ENCODE measurements around the gene CIZ1.
A peak's percentile ranks its signal among the peaks of the same experiment; 100 is the strongest.

CIZ1 gene

DNA sequence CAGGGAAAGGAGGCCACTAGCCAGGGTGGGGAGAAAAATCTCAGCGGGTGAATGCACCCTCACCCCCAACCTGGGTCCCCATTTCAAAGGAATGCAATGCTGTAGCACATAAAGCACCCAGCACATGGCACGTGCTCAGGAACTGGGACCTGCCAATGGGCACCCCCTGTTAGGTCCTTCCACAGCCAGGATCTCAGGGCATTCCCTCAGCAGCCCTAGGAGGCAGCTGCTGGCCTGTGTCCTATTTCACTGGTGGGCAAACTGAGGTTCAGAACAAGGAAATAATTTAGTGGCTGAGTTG, 20.6 kb upstream of the CIZ1 start:
- DNase-seq = no peak

DNA sequence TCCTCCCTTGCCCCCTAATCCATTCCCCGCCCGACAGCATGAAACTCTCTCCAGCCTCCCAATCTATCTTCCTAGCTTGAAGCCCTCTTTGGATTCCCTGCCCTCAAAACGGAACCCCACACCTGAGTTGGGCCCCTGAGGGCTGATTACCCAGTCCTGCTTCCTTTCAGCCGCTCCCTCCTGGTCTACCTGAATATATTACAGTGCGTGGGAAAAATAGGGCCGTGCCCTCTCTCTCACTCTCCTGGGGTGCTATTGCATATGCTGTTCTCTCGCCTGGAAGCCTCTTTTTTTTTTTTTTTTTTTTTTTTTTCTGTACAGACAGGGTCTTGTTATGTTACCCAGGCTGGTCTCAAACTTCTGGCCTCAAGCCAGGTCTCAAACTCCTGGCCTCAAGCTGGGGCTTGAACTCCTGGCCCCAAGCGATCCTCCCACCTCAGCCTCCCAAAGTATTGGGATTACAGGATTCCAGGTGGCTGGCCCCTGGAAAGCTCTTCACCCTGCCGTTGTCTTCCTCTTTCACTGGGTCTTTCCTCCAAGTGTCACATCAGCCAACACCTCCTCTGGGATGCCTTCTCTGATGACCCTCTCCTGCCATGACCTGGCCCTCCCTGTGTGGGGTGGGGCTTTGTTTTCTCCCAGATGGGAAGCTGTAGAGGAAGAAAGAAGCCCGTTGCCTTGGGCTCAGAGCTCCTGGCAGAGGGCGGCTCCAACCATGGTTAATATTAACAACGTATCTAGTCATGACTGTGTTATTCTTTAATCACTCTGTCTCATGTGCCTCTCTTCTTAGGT, 20.0 kb upstream of the CIZ1 start:
- no peak for DNase-seq

DNA sequence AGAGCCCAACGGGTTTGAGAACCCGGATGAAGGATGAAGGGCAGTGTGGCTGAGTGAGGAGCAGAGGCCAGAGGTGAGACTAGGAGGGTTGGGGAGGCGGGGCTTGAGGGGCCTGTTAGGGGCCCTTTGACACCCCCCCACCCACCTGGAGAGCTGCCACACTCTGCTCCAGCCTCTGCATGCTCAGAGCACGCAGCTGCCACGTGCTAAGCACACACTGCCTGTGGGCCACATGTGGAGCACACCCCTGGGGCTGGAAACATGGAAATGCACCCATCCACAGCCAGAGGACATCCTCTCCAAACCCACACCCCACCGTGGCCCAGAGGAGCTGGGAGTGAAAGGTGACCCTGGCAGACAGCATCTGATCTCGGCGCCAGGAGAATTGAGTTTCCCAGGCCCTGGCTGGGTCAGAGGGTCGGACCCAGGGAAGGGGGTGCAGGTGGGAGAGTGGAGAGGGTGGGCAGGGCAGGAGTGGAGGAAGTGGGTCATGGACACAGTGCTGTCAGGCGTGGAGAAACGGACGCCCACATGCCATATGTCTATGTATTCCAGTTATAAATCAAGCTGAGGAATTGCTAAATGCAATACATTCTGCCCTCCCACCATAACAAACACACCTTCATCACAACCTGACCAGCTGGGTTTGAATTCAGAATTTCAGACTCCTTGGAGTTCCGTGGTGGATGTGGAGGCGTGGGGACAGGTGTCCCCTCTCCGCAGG, 17.7 kb upstream of the CIZ1 start:
- peak; percentile 38 for DNase-seq

DNA sequence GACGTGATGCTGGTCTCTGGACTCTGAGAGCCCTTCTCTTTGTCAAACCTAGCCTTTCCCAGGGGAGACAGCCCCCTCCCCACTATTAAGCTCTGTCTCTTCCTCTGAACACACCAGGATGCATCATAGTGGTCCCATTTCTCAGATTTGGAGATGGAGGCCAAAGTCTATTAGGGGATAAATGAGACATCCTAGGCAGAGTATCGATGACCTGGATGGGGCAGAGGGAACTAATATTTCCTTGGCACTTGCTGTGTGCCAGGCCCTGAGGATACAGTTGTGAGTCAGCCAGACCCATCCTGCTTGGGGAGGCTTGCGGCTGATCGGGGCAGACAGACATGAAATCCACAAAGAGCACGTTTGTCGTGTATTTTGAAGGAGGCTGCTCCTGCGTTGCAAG, 17.0 kb upstream of the CIZ1 start:
- no peak for DNase-seq

DNA sequence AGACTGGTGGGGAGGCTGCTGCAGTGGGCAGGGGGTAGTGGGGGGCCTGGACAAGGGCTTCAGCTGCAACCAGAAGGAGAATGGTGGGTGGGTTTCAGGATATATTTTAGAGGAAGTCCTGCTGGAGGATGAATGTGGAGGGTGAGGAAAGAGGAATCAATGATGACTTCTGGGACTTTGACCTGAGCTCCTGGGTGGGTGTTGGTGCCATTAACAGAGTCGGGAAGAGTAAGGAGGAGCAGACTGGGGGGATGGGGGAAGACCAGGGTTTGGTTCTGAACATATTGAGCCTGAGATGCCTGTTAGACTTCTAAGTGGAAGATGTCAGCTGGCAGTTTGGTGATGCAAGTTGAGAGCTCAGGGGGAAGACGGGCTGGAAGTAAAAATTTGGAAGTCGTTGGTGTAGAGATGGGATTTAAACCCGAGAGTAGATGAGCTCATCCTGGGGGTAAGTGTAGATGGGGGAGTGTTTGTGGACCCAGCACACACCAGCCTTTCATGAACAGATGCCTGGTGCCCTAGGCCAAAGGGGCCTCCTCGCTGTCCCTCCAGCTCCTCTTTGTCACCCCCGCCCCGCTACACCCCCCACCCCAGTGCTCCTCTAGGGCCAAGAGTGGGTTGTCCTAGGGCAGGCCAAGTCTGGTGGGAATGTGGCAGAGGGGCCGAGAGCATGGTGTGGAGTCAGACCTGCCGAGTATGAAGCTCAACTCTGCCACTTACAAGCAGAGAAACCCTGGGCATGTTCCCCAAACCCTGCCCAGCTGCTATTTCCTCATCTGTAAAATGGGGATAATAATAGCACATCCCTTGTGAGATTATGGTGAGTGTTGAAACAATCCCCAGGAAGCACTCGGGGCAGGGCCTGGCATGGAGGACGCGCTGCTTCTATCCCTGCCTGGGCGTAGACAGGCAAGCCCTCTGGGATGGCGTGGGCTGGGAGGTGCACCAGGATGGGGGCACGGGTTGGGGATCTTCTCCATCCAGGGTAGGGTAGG, 15.8 kb upstream of the CIZ1 start:
- DNase-seq = no peak

DNA sequence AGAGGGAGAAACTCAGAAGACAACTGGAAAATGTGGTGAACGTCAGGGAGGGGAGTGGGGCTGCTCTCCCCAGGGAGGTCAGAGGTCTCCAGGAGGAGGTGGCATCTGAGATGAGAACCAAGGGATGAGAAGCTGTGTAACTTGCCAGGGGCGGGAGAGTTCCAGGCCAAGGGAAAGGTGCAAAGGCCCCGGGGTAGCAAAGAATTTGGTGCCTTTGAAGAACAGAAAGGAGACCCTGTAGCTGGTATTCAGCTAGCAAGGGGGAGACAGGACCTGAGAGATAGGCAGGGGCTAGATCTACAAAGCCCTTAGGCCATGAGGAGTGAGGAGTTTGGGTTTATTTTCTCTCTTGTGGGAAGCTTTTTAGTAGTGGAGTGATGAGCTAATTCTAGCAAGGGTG, 15.1 kb upstream of the CIZ1 start:
- no peak for DNase-seq

DNA sequence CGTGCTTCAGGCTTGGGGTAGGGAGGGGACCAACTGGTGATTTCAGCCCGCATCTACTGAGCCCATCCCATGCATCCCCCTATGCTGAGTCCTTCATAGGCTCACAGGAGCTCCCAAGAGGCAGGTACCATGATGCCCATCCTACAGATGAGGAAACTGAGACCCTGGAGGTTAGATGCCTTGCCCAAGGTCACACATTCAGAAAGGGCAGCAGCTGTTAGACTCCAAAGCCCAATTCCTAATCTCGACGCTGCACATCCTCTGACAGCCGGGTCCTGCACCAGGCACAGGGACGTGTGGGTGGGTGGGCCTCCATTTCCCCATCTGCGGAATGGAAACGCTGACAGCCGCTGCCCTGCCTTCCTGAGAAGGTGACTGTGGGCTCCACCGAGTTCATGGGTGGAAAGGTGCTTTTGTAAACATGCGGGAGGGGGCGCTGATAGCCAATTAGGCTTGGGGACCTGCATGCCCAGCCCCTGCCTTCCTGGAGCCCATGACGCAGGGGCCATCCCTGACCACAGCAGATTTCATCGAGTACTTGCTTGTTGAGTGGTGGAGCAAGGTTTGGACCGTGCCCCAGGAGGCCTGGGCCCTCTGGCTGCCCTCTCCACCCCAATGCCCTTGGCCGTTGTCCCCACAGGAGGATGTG, 14.0 kb upstream of the CIZ1 start:
- DNase-seq = no peak

DNA sequence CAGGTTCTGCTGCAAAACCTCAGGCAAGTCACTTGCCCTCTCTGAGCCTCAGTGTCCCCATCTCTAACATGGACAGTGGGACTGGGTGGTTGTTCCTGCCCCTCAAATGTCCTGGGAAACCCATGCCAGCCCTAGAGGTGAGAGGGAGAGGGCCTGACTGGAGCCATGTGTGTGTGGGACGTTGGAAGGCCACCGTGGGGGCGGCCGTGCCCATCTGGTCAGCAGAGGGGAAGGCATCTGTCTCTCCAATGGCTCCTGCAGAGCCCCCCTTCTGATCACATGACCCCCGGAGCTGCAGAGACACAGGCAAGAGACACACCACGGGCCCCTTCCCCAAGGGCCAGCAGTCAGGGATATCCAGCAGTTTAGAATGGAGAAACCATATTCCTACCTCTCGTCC, 13.5 kb upstream of the CIZ1 start:
- DNase-seq = no peak

DNA sequence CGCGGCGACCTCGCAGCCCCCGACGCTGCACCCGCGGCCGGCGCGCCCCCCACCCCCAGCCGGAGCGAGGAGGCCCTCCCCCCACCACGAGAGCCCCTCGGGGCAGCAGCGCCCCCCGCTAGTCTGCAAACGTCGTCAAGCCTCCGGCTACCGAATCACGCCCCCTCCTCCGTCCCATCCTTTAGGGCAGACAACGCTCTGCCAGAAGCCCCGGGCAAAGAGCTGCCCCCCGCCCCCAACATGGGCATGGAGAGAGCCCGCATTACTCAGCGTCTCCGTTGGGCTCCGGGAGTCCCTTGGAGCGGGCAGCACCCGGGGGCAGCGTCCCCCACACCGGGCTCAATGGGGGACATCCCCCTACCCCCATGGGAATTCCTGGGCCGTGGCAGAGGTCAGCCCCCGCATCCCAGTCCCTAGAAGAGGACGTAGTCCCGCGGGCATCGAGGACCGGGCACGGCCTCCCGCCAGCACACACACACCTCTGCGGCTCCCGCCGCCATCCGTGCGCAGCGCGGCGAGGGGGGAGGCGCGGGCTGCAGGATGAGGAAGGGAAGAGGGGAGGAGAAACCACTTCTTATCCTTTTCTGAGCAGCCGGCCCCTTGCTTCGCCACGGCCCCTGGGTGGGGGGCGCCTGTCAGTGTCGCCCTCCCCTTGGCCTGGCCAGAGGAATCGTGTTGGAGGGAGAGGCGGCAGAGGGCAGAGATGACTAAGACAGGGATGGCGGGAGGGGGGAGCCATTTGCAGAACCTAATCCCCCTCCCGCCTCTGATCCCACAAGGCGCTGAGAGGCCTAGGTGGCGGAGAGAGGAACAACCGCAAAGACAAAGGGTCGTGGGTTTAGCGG, 12.6 kb upstream of the CIZ1 start:
- peak; percentile 57 for DNase-seq

DNA sequence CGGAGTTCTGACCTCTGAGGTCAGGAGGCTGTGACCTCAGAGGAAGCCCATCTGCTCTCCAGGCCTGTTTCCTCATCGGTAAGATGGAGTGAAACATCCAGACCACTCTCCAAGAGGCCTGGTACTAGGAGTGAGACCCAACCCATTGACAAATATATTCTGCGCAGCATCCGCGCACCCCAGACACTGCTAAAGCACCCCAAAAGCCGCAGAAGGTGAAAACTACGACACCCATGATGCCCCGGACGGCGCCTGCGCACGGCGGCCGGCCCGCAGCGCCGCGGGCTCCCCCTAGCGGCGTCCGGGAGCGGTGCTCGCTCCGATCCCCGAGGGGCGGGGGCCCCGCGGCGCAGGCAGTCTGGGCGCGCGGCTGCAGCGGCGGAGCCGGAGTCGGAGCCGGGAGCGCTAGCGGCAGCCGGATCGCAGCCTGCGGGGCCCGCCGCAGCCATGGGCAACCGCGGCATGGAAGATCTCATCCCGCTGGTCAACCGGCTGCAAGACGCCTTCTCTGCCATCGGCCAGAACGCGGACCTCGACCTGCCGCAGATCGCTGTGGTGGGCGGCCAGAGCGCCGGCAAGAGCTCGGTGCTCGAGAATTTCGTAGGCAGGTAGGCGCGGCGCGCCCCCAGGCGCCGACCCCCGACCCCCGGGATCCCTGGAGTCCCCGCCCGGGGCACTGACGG, 11.8 kb upstream of the CIZ1 start, which contains the start of gene DNM1:
DNM1 (plus strand) TSS at position 356 of the 683 bp plus-strand sequence; CDS start at position 448, 92 bp downstream.
- DNase-seq = peak; percentile 76

DNA sequence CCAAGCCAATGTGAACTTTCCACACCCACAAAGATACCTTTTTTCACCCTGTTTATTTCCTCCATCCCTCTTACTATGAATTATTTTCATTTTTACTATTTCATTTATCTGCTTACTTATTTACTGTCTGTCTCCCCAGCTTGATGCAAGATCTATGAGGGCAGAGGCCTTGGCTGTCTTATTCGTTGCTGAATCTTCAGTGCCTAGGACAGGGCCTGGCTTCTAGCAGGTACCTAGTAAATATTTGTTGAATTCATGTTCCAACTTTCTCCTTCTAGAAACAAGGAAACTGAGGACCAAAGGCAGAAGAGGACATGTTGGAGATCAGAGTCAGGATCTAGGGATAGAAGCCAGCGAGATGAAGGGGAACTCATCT, 11.3 kb upstream of the CIZ1 start:
- no peak for DNase-seq

DNA sequence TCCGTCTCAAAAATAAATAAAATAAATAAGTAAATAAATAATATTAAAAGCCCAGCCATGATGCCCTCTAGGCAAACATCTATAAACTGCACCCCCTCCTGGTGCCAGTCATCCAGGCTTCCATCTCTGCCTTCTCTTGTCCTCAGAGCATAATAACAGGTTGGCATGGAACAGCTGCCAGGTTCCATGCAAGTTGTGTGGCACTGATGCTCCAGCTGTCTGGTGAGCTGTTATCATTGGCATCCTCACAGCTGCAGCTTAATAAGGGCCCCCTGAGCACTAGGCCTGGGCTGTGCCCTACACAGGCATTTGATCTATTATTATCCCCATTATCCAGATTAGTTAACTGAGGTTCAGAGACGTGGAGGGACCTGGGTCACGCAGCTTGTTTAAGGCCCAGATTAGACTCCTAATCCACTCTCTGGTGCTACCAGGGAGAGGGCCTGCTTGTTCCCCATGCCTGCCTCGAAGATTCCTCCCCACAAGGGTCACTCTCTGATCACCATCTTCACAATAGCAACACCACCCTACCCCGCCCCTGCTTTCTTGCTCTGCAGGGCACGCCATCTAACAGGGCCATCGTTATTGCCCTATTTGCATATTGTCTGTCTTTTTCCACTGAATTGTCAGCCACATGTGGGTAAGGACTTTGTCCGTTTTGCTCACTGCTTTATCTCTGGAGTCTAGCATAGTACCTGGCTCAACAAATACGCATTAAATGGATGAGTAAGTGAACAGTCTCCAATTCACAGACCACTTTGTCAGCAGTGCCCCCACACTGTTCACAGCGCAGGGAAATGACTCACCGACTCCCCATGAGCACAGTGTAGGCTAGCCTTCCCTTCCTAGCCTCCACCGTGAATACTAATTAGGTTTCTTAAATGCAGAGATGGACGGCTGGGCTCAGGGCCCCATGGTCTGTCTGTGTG, 10.3 kb upstream of the CIZ1 start:
- DNase-seq = no peak

DNA sequence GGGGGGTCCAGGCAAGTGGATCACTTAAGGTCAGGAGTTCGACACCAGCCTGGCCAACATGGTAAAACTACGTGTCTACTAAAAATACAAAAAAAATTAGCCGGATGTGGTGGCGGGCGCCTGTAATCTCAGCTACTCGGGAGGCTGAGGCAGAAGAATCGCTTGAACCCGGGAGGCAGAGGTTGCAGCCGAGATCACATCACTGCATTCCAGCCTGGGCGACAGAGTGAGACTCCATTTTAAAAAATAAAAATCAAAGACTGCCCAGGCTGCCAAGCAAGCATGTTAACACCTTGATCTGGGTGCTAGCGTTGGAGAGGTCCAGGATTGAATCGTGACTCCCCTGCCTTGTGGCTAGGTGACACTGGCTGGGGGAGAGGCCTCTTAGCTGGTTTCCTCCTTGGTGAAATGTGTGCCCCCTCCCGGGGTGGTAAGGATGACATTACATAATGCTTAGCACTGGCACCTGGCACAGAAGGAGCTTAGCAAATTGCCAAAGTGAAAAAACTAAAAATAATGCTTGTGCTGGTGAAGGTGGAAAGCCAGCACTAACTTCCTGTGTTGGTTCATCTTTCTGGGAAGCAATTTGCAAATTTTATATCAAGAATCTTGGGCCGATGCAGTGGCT, 2.2 kb upstream of the CIZ1 start:
- DNase-seq = no peak

DNA sequence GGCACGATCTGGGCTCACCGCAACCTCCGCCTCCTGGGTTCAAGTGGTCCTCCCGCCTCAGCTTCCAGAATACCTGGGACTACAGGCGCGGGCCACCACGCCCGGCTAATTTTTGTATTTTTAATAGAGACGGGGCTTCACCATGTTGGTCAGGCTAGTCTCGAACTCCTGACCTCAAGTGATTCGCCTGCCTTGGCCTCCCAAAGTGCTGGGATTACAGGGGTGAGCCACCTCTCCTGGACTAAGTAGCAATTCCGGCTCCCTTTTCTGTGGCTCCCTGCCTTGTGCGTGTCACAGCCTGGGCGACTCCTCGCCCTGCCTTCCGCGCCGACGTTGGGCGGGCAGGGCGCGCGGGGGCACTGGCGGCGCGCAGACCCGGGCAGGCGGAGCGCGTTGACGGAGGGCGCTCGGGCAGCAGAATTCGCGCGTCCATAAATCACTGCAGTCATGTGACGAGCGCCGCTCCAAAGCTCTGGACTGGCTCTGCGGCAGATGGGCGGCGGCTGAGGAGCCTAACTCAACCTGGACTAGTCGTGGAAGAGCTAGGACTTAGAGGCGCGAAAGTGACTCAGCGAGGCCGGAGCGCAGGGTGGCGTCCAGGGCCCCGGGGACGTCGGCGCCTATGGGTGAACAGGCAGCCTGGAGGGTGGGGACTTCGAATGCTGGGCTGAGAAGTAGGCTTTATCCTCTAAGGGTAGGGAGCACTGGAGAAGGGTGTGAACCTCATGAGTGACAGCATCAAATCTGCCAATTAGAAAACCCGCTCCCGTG, 1.4 kb upstream of the CIZ1 start:
- peak; percentile 95 for DNase-seq

DNA sequence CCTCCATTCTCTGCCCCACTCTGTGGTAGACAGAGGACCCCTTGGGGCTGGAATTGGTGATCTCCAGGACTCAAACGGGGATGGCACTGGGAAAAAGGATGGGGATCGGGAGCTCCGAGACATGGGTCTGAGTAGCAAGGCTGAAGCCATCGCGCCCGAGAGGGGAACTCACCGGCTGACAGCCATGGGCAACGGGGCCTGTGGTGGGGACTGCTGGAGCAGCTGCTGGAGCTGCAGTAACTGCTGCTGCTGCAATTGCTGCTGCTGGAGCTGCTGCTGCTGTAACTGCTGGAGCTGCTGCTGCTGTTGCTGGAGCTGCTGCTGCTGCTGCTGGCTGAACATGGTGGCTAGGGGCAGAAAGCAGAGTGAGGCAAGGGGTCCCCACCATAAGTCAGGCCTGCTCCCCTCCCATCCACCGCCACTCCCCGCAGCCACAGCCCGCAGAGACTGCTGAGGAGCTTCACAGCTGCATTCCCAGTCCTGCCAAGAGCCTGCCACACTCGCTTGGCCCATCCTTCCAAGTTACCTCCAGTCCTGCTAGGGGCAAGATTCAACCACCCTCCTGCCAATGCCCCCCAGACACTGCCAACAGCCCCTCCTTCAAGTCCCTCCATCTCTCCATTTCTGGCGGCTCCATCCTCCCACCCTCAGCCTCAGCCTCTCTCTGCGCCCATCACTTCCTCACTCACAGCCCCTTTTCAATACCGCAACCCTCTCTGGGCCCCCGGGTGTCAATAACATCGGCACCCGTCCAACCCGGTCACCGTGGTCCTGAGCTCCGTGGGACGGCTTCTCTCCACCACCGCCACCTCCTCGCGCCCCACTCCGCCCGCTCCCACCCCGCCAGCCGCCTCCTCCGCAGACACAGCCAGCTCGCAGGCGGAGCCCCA, 611 bp downstream of the CIZ1 start:
- DNase-seq = peak; percentile 6

DNA sequence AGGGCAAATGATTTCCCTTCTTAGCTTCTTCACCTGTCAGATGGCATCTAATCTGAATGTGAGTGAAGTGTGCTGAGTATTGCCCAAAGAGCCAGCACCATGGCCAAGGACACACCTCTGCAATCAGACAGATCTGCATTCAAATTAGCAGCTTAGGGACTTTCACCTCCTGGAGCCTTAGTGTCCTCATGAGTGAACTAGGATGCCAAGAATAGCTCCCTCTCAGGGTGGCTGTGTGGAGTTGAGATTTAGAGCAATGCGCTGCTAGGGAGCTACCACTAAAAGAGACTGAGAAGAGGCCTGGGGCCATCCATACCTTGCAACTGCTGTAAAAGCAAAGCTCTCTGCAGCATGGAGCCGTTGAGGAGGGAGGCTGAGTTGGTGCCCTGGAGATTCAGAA, 1.4 kb downstream of the CIZ1 start:
- no peak for DNase-seq

DNA sequence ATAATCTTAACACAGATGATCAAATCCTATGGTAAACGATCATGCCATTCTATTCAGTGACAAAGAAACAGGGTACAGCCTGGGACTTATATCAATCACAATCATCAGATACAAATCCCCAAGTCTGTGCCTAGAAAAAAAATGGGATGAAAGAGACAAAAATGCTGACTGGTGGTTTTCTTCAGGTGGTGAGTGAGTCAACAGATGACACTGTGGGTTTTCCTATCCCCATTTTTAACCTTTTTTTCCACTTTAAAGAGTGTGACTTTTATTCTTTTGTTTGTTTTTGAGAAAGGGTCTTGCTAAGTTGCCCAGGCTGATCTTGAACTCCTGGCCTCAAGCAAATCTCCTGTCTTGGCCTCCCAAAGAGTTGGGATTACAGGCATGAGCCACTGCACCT, 3.2 kb downstream of the CIZ1 start:
- no peak for DNase-seq

DNA sequence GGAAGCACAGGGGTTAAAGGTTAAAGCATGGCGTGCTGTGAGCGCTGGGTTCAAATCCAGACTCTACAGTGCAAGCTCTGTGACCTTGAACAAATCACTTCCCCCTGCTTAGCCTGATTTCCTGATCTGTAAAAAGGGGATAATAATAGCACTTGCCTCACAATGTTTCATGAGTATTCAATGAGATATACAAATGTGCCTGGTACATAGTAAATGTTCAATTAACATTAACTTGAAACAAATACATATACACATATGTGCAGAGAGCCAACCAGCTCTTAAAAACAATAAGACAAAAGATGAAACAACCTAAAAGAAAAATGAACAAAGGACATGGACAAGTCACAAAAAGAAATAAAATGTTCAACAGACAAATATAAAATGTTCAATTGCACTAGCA, 4.0 kb downstream of the CIZ1 start:
- no peak for DNase-seq
